Head of caudate nucleus (tissue), 42 donors: ENCODE results near the gene CSK.

ENCODE experiments used
- DNase-seq, 42 donors: peaks; one replicate each; pipeline versions ENCODE4 v3.0.0 to v3.0.0-alpha.2; 2020 to 2021; ENCODE audit warnings: mixed read lengths in 7 of 42
- intact Hi-C: fragments of 100-400 bp; cut with DNase I; formaldehyde crosslinking; loops from one replicate; pipeline ENCODE4 v1.15.0; 2022

CSK gene

GRCh38 chr15:74815961-74816360 lies 34.1 kb downstream of the CSK start:
- DNase-seq = no peak
- intact Hi-C loops = no loop called here

GRCh38 chr15:74816624-74817369 lies 34.9 kb downstream of the CSK start:
- DNase-seq = no peak
- intact Hi-C loops = no loop called here

GRCh38 chr15:74817370-74817737 lies 35.5 kb downstream of the CSK start:
- DNase-seq = peak in 1 of 42 donors; percentile 67
- intact Hi-C loops = no loop called here

- no peak for DNase-seq
- intact Hi-C loops = no loop called here
These were observed 38.2 kb downstream of the CSK start for GRCh38 chr15:74820056-74820455.

GRCh38 chr15:74821091-74821789 lies 39.4 kb downstream of the CSK start:
- DNase-seq = peak in 4 of 42 donors; percentile 28 to 54 (median 48)
- intact Hi-C loops = no loop called here

GRCh38 chr15:74821790-74822158 lies 39.9 kb downstream of the CSK start:
- intact Hi-C loops = no loop called here
- no peak for DNase-seq

- intact Hi-C loops = no loop called here
- DNase-seq = no peak
These were observed 40.4 kb downstream of the CSK start for GRCh38 chr15:74822233-74822632.

- intact Hi-C loops = no loop called here
These were observed 41.4 kb downstream of the CSK start for GRCh38 chr15:74823324-74823723.

GRCh38 chr15:74824976-74825375 lies 43.1 kb downstream of the CSK start:
- DNase-seq = peak in 15 of 42 donors; percentile 16 to 83 (median 54)
- intact Hi-C loops = no loop called here

More at GRCh38 chr15:74823324-74823723, 41.4 kb downstream of the CSK start:
- no peak for DNase-seq

- intact Hi-C loops = no loop called here
- DNase-seq = no peak
These were observed 44.0 kb downstream of the CSK start for GRCh38 chr15:74825866-74826265.

- DNase-seq = peak in 14 of 42 donors; percentile 35 to 68 (median 54)
- intact Hi-C loops = no loop called here
These were observed 44.5 kb downstream of the CSK start, which contains the start of gene CPLX3 for GRCh38 chr15:74826364-74826819. TSS of gene CPLX3 (plus strand) at chr15:74826627. CDS start at chr15:74826704, 77 bp downstream.

GRCh38 chr15:74826921-74827320 lies 45.0 kb downstream of the CSK start:
- no peak for DNase-seq
- intact Hi-C loops = no loop called here

GRCh38 chr15:74827614-74828013 lies 45.7 kb downstream of the CSK start:
- intact Hi-C loops = no loop called here
- no peak for DNase-seq

- no peak for DNase-seq
- intact Hi-C loops = no loop called here
These were observed 47.0 kb downstream of the CSK start for GRCh38 chr15:74828835-74829234.

GRCh38 chr15:74829486-74829885 lies 47.6 kb downstream of the CSK start:
- intact Hi-C loops = no loop called here
- DNase-seq = no peak

GRCh38 chr15:74829991-74830390 lies 48.1 kb downstream of the CSK start:
- no peak for DNase-seq
- intact Hi-C loops = no loop called here

- intact Hi-C loops = no loop called here
- peak in 38 of 42 donors; percentile 38 to 83 (median 68) for DNase-seq
These were observed 49.0 kb downstream of the CSK start for GRCh38 chr15:74830868-74831267.

- intact Hi-C loops = no loop called here
- DNase-seq = no peak
These were observed 50.1 kb downstream of the CSK start for GRCh38 chr15:74831813-74832495.

GRCh38 chr15:74832826-74833225 lies 50.9 kb downstream of the CSK start:
- no peak for DNase-seq
- intact Hi-C loops = no loop called here
